ENCODE results near the gene TAS2R3.
"Not testable (repeated sequence)": the region's sequence is repeated elsewhere in the genome, so short reads cannot be mapped to it uniquely, and the experiment has no call there.

The TAS2R3 gene, protein sequence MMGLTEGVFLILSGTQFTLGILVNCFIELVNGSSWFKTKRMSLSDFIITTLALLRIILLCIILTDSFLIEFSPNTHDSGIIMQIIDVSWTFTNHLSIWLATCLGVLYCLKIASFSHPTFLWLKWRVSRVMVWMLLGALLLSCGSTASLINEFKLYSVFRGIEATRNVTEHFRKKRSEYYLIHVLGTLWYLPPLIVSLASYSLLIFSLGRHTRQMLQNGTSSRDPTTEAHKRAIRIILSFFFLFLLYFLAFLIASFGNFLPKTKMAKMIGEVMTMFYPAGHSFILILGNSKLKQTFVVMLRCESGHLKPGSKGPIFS

DNA sequence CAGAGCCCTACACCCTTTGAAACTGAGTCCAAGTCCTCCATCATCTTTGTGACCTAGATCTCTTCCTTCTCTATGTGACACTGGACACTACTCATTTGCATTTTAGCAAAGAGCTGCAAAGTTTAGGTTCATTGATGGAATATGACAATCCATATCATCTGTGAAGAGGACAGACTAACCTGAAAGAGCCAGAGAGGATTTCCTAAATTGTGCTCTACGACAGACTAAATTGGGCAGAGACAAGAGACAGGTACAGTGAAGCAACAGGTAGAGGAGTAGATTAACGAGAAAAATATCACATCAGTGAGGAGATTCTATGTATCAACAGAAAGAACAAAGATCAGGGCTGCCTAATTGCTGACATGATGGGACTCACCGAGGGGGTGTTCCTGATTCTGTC lies at the start of gene TAS2R3:
Gene TAS2R3, plus strand, starts transcription at position 301 of the 400 bp plus-strand sequence. Its CDS starts 62 bp downstream, at position 363.
- no peak for DNase-seq

GRCh38 chr7:141714571-141714970 lies 49.3 kb upstream of the TAS2R3 start:
- DNase-seq, result no peak

DNA sequence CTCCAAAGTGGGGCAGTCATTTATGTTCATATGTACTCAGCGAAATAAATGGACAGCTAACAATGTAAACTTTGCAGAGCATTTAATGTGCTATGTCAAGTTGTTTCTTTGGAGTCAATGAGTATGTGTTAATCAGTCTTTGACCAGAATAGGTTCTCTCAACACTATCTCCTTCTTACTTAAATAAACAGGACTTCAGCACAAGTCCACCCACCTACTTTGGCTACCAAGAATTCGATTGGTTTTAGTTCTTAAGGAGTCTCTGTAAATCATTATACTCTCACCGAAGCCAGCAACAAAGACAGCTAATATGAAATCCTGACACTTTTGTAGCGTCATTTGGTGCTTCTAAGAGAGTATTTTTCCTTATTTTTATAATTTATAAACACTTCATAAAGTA lies 48.9 kb upstream of the TAS2R3 start:
- no peak for DNase-seq

GRCh38 chr7:141715794-141716689 lies 47.9 kb upstream of the TAS2R3 start:
- no peak for DNase-seq

- DNase-seq, result no peak
Observed at GRCh38 chr7:141717450-141717849, 46.4 kb upstream of the TAS2R3 start.

GRCh38 chr7:141722529-141722928 lies 41.4 kb upstream of the TAS2R3 start:
- no peak for DNase-seq

DNA sequence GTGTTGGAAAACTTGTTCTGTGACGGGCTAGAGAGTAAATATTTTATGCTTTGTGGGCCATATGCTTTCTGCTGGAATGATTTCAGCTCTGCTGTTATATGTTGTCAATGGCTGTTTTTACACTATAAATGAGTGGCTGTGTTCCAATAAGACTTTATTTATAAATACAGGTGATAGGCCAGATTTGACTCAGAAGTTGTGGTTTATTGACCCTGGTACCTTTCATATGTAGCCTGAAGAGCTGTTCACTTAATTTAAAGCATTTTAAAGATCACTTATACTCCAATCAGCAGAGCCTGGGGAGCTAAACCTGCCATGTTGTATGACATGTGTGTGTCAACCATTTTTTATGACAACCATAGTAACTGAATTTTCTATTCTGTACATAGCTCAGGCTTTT lies 34.9 kb upstream of the TAS2R3 start:
- DNase-seq, result no peak

DNA sequence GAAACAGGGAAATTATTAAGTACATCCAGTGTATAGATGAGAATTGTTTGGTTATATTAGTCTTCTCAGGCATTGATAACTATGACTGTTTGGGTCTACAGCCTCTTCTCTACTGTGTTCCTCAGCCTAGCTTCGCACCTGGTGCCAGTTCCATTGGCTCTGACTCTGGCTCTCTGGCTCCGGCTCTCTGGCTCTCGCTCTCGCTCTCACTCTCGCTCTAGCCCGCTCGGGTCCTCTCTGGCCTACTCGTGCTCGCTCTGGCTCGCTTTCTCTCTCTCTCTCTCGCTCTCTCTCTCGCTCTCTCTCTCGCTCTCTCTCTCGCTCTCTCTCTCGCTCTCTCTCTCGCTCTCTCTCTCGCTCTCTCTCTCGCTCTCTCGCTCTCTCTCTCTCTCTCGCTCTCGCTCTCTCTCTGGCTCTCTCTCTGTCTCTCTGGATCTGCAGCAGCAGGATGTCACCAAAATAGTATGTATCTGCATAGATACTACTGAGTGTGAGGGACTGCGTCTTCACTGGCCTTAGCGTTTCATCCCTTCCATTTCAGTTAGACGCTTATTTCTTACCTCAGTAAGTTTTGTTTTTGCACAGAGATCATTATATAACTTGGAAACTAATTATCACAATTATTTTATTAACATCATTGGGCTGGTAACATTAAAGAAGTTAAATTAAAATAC lies 32.3 kb upstream of the TAS2R3 start:
- DNase-seq, result no peak

GRCh38 chr7:141737118-141737835 lies 26.6 kb upstream of the TAS2R3 start:
- DNase-seq, result no peak

DNA sequence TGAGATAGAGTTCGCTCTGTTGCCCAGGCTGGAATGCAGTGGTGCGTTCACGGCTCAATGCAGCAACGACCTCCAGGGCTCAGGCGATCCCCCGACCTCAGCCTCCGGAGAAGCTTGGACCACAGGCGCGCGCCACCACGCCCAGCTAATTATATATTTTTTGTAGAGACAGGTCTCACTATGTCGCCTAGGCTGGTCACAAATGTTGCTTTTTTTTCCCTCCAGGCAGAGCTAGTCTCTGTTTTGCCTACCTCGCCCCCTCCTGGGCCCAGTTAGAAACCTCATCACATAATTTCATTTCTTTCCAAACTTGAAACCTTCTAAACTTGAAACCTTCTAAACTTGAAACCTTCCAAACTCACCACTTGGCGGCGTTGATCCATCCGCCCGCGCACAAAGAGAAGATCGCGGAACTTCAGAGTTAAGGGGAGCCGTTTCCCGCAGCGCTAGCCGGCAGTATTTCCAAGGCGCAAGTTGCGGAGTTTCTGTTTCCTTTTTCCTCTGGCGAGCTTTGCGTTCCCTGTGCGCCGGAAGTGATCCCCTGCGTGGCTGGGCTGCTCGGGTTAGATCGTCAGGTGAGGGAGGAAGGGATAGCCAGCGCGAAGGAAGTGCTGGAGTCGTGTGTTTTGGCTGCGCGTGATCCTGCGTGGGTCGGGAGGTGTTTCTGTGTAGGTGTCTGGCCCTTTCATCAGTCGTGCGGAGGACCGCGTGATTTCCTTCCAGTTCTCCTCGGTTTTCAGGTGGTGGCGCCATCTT lies 25.9 kb upstream of the TAS2R3 start, which contains the start of gene SSBP1:
Gene SSBP1, plus strand, starts transcription at position 523 of the 756 bp plus-strand sequence. CDS start 809 bp downstream, outside the sequence.
- DNase-seq, result peak; percentile 94

DNA sequence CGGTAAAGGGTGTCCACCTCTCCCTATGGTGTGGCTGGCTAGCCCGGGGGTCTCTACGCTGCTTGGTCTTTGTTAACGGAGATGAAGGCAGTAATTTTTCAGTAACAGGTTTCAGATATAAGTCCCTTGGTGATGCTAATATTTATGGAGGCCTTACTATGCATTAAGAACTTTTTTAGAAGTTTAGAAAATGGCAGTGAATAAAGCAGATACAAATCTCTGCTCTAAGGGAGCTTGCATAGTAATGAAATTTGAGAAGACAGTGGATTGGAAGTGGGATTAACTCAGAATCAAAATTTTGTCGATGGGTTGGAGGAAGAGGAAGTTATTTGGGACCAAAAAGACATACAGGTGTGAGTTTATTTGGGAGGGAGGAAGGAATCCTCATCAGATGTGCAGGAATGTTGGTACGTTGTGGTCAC lies 25.3 kb upstream of the TAS2R3 start:
- DNase-seq, result no peak

GRCh38 chr7:141739250-141739649 lies 24.6 kb upstream of the TAS2R3 start:
- DNase-seq, result no peak

DNA sequence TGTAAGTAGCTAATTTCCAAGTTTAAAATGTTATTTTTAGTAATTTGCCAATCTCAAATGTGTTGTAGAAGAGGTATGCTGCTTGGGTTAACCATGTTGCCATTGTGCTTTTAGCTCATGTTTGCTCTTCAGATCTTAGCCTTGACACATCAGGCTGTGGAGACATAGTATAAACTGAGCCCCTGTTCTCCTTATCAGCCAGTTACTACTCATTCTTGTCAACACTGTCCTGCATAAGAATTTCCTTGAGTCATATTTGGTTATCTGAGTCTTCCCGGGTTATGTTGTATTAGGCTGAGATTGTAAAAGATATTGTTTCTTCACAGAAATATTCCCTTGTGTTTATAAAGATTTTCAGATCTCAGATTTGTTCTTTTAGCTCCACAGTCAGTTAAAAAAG lies 21.7 kb upstream of the TAS2R3 start:
- DNase-seq, result no peak

DNA sequence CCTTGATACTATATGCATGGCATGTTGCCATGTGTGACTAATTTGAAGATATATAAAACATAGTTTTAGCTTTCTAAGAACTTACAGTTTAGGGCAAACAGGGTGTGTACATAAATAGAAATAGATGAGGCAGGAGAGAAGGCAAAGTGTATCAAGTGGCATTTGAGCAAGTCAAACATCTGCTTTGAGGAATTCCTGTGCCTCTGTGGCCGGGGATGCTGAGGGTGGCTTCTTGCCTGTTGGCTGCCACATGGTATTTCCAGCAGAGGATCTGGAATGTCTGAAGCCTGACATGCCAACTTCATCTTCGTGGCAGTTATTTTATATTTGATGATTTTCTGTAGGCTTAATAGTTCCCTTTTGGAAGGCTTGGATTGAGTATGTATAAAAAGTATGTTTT lies 19.8 kb upstream of the TAS2R3 start:
- no peak for DNase-seq

- DNase-seq, result no peak
Observed at GRCh38 chr7:141748396-141748795, 15.5 kb upstream of the TAS2R3 start.

DNA sequence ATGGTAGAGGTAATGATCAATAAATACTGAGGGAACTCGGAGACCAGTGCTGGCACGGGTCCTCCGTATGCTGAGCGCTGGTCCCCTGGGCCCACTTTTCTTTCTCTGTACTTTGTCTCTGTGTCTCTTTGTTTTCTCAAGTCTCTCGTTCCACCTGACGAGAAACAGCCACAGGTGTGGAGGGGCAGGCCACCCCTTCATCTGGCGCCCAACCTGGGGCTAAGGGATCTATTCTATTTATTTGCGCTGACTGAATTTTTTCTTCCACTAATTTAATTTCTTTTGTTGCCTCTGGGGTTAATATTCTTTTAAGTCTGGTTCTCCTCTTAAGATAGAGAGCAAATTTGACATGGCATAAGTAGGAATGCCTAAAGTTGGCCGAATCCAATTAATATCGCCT lies 12.0 kb upstream of the TAS2R3 start:
- DNase-seq, result peak; percentile 20

DNA sequence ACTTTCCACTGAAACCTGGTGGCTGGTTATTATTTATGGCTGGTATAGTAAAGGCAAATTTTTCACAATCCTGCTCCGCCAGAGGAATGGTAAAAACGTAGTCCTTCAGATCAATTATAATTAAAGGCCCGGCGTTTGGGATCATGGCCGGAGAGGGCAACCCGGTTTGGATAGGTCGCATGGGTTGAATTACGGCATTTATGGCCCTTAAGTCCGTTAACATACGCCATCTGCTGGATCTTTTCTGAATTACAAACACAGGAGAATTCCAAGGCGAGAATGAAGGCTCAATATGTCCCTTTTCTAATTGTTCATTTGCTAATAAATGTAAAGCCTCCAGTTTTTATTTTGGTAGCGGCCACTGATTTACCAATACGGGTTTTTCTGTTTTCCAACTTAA lies 11.3 kb upstream of the TAS2R3 start:
- DNase-seq, result no peak

- peak; percentile 11 for DNase-seq
Observed at GRCh38 chr7:141754939-141755338, 9.0 kb upstream of the TAS2R3 start.

- not testable (repeated sequence) for DNase-seq
Observed at GRCh38 chr7:141770083-141770583, 6.2 kb downstream of the TAS2R3 start.

GRCh38 chr7:141776374-141776773 lies 12.5 kb downstream of the TAS2R3 start, which contains the start of gene TAS2R4:
TSS of gene TAS2R4 (plus strand) at chr7:141776674. CDS start at chr7:141778489, 1,815 bp downstream.
- DNase-seq, result no peak
